CD1c-positive myeloid dendritic cell (primary cell): ENCODE data around the gene SHISA6.
"Not testable (repeated sequence)": the region's sequence is repeated elsewhere in the genome, so short reads cannot be mapped to it uniquely, and the experiment has no call there.

ENCODE experiments used
- DNase-seq: peaks from one replicate; pipeline ENCODE4 v3.0.0-alpha.2; 2016; ENCODE audit errors: extremely low spot score

The SHISA6 gene

DNA sequence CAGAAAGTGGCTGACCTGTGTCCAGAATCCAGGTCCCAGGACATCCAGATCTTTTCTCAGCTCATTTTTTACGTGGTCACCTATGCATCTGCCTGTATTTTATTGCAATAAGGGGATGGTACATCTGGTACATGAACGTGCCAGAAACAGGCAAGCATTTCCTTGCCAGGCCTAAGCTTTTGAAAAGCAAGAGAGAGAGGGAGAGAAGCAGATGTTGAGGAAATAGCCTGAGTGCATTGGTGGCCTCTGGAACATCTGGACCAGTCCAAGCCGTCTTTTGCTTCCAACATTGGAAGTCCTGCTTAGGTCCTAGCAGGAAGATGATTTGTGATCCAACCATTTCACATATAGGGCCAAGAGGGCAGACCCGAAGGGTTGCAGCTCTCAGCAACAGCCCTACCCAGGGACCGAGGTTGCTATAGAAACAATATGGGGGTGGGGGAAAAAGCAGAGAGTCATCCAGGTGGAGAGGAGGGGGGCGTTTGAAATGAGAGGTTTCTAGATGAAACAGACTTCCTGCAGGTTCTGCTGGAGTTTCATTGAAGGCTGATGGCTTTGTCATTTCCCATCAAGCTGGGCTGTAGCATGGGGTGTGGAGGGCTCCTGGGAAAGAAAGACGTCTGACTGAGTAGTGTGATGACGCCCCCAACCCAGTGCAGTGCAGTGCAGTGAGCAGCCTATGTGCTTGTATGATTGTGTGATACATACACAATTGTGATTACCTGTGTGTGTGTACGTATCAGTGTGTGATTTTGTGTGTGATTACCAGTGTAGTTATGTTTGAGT lies 61.6 kb downstream of the SHISA6 start:
- no peak for DNase-seq

DNA sequence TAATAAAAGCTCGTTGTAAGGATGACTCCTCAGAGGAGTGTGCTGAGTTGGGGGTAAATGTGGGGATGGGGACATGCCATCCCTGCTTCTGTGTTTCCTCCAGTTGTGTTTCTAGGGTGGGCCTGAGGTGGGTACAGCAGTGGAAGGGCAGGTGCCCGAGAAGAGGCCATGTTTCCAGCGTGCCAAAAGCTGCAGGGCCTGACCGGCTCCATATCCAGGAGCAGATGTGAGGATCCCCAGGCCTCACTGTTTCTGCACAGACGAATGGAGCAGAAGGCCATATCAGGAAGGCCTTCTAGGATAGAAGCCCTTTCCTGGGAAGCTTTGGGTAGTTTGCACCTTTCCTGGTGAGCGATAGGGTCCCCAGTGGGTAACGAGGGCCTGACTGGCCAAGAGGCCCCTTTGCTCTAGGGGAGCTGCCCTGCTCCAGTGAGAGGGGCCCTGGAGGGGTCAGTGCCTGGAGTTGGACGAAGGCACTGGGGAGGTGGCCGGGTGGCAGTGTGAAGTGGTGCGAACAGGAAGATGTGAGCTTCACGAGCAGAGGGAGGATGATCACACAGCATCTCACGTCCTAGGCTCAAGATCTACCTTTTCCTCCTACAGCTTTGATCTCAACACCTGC lies 62.9 kb downstream of the SHISA6 start:
- DNase-seq: no peak

DNA sequence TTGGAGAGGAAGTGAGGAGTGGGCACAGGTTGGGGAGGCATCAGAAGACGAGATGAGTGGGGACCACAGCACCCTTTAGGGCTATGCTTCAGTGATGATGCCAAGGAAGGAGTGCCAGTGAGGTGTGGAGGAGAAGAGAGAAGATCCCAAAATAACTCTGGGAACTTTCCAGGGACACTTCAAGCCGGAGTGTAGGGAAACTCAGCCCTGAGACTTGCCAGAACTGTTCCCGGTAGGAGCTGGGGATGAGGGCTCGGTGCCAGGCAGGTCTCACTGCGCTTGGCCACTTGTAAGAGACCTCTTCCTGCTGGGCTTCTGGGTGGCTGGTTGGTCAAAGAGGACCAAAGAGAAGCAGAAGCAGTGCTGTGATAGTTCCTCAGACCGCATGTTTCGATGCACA lies 63.6 kb downstream of the SHISA6 start:
- DNase-seq: no peak

DNA sequence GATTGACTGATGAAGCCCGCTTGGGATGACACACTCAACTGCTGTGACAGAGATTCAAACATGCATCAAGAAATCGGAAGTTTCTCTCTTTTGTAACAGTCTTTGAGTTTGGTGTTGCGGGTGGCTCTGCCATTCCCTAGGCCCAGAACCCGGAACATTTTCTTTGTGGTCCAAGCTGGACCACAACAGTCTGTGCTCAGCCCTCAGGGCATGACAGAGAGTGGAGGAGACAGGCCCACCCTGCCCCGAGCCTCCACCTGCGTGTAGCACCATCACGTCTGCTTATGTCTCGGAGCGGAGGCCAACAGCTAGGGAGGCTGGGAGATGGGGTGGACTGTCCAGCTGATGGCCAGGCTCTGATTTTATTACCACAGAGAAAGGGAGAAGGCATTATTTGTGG lies 64.5 kb downstream of the SHISA6 start:
- no peak for DNase-seq

DNA sequence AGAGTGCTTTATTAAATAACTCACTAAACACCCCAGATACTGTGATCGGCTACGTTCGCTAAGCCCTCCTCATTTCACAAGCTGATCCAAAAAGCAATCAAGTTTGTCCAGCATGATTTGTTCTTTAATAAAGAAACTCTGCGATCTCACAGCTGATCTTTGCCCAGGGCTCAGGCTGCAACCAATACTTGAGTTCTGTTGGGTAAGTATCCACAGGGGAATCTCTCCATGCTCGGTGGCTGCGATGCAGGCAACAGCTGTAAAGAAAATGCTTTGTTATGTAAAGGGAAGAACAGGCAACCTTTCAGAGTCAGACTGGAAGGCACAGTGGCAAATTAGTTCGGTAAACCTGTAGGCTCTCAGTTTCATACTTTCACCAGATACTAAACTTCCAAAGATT lies 67.5 kb downstream of the SHISA6 start:
- DNase-seq: no peak

DNA sequence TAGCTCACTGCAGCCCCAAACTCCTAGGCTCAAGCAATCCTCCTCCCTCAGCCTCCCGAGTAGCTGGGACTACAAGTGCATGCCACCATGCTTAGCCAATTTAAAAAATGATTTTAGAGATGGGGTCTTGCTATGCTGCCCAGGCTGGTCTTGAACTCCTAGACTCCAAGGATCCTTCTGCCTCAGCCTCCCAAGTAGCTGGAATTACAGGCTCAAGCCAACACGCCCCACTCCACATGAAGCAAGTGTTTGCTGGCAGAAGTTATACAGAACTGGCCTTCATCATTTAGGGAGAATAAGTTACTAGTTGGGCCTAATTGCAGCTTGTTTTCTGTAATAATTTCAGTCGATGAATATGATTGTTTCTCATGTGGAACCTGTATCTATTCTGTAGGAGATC lies 68.0 kb downstream of the SHISA6 start:
- no peak for DNase-seq

DNA sequence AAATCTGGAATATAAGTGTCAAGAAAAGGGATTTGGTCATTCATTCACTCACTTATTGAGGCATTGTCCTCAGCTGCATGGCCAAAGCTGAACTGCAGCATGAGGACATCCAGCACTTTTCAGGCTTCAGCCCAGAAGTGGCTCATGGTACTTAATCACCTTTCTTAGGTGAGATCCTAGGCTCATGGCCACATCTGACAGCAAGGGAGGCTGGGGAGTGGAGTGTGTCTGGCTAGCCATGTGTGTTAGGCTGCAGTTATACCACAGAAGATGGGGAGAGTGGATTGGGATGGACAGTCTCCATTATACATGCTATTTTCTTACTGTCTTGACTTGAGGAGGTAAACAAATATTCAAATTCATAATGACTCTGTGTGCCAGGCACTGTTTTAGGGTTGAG lies 68.8 kb downstream of the SHISA6 start:
- no peak for DNase-seq

DNA sequence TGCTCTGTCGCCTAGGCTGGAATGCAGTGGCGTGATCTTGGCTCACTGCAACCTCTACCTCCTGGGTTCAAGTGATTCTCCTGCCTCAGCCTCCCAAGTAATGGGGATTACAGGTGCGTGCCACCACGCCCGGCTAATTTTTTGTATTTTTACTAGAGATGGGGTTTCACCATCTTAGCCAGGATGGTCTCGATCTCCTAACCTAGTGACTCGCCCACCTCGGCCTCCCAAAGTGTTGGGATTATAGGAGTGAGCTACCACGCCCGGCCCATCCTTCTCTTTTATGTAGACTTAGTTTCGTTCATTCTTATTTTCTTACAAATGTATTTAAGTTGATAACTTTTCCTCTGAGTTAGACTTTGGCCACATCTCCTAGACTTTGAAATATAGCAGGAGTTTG lies 75.4 kb downstream of the SHISA6 start:
- not testable (repeated sequence) for DNase-seq

DNA sequence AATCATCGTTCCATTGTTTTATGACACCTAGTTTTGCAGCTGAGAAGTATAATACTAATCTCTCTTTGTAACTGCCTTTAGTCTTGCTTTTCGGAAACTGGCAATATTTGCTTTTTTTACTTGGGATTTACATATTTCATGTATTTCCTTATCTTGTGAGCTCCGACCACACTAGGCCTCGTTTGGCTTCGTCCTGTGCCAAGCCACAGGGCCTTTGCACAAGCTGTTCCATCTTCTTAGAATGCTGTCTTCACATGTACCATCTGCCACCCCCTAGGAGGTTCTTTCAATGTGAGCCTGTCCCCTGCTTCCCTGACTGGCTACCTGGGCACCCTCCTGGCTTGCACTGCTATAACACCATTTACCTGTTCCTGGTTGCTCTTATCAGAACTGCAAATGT lies 77.2 kb downstream of the SHISA6 start:
- no peak for DNase-seq

DNA sequence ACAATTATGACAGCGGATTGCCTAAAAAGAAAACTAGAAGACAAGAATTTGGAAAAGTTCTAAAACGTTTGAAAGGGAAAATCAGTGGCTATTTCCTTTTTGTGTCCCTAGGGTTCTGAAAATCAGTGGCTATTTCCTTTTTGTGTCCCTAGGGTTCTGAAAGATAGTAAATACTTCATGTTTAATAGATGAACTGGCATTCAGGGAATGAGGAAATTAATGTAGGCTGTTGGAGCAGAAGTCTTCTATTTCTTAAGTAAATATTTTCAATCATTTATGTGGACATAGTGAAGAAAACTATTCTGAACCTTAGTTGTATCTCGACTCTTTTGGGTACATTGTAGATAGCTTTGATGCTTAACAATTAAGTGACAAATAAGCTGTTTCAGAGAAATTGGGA lies 78.9 kb downstream of the SHISA6 start:
- no peak for DNase-seq

DNA sequence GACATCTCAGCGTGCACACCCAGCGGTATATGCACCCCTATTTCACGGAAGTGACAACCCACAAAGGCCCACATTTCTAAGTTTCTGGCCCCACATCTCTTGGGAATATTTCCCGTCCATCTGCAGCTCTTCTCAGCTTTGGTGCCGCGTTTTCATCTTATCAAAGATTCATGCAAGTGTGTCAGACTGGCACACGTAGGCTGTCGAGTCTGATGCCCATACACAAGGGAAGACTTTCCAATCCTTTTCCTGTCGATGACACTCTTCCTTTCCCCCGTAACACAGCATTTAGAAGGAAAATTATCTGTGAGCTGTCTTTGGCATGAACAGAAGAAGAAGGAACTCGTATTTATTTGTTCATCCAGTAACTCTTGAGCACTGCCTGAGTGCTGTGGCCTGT lies 83.0 kb downstream of the SHISA6 start:
- no peak for DNase-seq

DNA sequence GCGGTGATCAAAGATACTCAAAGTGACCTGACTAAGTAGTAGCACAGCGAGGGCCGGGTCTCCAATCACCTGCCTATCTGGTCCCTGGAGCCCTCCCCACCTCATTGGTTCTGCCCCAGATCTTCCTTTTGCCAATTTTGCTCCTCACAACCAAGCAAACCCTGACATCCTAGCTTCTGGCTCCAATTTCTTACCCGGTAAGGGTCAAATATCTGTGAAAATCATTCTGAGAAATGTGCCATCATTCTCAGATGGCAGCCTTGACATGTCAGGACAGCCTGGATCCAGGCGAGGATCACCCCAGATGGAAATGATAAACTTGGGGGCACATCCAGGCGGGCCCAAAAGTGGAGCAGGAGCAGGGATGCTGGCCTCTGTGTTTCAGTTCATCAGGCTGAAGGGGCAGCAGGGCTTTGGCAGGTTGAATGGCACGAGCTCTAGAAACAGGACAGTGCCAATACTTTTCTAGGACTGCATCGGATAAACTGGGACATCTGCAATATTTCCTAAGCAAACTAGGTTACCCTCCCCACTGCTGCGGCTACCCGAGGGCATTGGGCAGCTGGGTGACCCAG lies 83.9 kb downstream of the SHISA6 start:
- DNase-seq: no peak

DNA sequence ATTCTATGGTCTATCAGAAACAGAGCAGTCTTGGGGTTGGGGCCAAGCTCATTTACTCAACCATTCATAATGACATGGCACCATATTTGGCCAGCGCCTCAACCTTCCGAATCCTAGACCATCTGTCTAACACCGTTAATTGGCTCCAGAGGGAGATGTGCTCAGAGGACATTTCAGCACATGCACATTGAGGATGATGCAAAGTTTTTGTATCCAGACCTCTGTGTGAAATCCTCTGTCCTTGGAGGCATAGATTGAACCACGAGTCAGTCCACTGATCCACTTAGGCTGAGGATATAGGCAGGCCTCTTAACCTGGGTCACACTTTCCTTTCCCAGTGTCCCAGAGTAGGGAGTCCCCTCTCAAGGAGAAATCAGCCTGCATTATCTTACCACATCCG lies 85.5 kb downstream of the SHISA6 start:
- no peak for DNase-seq

DNA sequence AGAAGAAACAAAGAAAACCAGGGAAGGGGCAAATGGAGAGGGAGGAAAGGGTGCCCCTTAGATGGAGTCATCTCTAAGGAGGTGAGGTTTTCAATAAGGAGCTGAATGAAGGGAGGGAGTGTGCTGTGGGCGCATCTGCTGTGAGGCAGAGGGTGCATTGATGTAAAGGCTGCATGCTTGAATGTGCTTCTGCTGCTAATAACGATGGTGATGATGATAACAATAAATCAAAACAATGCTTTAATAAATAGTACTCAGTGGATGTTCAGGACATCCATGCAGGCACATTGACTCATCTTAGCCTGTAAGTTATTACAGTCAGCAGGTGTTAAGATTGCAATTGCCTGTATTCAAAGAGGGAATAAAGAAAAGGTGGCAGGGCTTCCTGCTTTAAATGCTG lies 87.8 kb downstream of the SHISA6 start:
- DNase-seq: no peak

DNA sequence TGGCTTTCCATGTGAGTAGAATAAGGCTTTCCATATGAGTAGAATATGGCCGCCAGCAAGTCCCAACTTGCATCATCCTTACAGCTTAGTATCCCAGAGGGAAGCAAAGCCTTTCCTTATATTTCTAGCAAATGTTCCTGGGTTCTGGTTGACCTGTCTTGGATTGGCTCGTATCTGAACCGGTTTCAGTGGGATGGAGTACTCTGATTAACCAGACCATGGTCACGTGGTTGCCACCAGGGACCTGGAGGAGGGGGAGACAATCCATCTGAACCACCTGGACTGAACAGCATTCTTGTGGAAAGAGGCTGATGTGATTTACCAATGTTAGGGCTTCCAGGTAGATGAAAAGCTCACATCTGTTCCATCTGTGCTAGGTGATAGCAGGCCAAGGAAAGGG lies 89.0 kb downstream of the SHISA6 start:
- DNase-seq: no peak

DNA sequence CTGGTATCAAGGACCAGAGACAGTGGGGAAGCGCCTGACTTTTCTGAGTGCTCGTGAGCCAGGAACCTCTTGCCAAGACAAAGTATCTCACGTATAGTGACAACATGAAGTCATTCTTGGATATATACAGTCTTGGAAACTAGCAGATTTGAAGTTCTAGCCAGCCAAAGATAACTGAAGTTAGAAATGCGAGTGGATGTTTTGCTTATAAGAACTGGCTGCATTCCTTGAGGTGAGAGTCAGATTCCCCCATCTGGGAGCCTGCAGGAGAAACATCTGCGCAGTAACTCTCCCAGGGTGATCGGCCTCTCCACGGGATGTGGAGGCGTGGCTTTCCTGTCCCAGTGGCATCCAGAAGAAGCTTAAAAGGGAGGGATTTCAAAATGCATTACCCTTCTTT lies 89.8 kb downstream of the SHISA6 start:
- no peak for DNase-seq

DNA sequence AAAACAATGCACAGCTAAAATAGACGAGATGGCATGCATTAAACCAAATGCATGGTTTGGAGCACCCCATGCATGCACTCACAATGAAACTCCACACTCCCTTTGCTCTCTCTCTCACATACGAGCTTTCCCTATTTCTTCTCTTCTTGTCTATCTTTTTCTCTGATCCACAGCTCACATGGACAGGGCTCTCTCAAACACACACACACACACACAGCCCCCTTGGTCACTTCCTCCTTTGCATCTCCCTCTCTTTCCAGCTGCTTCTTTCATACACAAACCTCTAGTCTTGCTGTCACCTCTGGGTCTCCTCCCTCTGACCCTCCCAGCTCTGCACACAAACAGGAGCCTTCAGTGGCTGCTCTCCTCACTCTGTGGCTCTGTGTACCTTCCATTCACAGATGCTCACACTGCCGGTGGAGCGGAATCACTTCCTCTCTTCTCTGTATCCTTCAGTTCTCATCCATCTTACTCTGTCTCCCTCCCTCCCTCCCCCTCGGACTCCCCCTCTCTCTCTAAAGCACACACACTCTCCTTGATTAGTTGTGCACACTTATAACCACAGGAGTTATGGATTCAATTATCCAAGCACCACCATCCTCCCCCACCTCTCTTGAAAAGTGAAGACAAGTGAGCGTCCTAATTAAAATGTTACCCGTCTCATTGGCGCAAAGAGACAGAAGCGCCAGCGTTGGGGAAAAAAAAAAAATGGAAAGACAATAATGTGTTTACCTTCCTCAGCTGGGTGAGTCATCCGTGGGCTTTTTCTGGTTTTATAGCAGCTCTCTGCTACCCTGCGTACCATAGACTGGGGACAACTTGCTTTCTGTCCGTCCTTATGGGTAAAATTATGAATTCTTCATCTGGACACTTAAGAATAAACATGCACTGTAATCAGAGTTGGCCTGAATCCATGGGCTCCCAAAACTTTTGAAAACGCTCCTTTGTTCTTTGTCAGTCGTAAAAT lies 90.8 kb downstream of the SHISA6 start:
- DNase-seq: no peak

DNA sequence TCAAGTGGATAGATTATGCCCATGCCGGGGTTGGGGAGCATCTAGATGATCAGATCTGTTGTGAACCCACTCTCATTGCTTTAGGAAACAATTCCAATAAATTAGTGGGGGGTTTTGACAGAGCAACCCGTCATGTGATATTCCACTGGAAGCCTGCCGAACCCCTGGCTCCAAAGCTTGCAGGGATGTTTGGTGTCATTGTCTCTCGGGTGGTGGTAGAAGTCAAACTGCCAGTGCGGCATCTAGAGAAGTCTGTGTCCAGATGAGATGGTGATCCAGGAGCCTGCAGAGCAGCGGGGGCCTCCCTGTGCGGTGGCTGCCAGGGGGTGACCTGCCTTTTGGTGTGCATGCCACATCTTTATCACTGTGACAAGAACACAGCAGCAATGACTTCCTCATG lies 91.7 kb downstream of the SHISA6 start:
- DNase-seq: no peak

DNA sequence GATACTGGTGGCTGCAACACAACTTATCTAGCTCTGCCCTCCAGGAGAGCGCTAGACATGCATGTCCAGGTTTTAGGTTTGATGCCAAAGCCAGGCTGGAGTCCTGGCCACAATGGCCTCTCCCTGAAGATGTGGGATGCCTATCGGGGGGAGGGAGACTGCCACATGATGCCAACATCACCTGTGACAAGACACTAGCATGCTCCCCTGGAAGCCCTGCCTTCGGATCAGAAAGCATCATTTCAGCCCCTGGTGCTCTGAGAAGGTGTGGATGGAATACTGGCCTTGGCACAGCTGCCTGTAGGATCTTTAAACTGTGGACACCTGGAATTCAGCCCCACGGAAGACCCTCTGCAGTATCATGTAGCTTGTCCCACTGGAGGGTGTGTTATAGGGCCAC lies 93.5 kb downstream of the SHISA6 start:
- DNase-seq: no peak

DNA sequence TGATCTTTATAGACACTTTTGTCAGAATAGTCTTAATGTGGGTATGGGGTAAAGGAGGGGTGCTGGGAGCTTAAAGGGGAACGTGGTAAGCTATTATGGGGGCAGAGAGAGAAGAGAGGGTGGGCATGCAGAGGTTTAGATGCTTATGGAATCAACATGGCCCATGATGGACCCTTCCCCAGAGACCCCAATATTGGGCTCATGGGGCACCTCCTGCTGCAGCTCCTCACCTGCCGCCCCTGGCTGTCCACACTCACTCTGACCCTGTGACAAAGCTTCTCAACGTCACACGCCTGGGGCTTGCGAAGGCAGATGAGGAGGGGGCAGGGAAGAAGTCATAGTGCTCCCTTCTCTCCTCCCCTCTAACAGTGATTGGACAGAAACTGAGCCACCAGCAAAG lies 95.3 kb downstream of the SHISA6 start:
- no peak for DNase-seq

DNA sequence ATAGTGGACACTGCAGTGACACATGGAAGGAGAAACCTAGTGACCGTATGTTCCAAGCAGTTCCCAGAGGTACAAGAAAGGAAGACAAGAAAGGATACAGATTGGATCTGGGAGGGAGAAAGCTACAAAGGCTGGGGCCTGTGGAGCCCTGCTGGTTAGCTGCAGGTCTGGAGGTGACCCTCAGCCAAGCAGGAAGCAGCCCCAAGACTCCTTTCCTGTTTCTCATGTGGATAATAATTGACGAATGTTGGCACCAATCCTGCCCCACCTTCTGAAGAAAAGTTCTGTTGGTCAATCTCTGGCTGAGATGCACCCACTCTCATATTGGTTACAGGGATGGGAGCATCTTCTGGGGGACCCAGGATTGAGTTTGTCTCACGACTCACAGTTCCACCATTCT lies 99.8 kb downstream of the SHISA6 start:
- DNase-seq: no peak

DNA sequence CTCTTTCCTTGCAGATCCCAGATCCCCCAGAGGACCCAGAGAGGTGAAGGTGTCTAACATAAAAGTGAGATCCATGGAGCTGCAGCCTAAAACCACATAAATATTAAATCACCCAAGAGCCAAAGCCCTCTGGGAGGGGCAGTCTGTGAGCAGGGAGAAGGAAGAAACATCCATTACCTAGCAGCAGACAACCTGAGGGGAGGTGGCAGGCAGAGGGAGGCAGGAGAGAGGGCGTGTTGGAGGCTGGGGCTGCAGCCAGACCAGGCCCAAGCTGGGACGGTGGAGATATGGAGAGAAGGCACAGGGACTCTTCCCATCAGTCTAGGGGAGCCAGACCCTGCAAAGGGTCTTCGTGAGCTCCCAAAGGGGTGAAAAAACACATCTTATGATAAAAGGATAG lies 101.1 kb downstream of the SHISA6 start:
- no peak for DNase-seq
